GM18873 (cell line): ENCODE data around the gene GOLGA6L7.
"Not testable (repeated sequence)": the region's sequence is repeated elsewhere in the genome, so short reads cannot be mapped to it uniquely, and the experiment has no call there.

ENCODE experiments used
- ATAC-seq: cut with Tn5 transposase; IDR thresholded peaks from one replicate; pipeline ENCODE4 v1.9.1; 2021; ENCODE audit warnings: mild to moderate bottlenecking, moderate library complexity, moderate number of reproducible peaks; ENCODE audit not compliant: unreplicated experiment, low FRiP score

Gene GOLGA6L7

DNA sequence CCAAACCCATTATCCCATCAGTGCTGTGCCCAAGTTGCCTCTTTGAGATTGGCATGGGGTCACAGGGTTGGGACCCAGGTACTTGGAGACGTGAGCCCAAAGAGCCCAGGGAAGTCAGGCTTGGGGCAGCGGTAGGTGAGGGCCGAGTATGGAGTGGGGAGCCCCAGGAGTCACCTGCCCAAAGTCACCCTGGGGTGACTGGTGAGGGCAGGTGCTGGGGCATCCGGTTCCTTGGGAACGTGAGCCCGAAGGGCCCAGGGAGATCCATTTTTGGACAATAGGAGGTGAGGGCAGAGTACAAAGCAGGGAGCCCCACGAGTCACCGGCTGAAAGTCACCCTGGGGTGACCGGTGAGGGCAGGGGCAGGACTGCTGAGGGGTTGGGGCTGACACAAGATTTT lies 485 bp downstream of the GOLGA6L7 start:
- ATAC-seq, result not testable (repeated sequence)

DNA sequence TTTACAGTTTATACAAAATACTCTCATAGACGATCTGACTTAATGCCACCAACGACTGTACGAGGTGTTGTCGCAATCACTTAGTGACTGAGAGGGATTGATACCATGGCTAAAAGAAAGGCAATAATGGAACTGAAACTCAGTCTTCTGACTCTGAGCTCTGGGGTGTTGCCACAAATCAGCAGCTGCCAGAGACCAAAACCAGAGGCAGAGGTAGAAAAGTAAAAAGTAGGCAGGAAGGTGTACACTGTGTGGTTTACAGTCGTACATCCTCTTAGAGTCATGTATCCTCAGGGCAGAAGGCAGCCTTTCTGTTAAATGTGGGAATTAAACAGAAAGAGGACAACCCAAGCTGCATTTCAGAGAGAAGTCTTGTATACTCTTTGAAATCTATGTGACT lies 1.2 kb downstream of the GOLGA6L7 start:
- not testable (repeated sequence) for ATAC-seq

DNA sequence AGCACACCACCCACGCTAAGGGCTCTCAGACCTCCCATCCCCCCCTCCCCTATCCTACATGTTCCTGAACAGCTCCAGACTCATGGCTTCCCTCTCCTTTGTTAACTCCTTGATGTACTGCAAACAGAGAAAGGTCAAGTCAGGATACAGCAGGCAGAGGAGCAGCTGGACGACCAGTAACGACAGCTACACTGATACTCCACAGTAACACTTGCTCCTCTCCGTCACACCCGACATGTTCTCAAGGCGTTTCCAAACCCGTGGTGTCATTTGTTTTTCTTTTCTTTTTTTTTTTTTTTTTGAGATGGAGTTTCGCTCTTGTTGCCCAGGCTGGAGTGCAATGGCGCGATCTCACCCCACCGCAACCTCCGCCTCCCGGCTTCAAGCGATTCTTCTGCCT lies 4.3 kb downstream of the GOLGA6L7 start:
- not testable (repeated sequence) for ATAC-seq

DNA sequence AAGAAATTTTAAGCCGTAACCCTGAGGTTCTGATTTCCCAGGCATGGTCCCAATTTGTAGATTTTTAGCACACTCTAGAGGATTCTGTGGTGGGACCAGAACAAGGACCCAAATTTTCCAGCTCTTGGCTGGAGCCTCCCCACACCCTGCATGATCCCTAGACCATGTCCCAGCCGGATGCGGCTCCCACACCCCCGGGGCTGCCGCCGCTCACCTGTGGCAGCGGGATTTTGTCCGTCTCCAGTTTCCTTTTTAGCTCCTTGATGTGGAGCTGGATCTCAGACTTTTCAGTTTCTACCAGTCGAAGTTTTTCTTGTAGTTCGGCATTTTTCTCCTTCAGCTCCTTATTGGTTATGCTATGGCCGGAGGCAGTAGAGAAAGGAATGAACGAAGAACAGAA lies 4.9 kb downstream of the GOLGA6L7 start:
- not testable (repeated sequence) for ATAC-seq

DNA sequence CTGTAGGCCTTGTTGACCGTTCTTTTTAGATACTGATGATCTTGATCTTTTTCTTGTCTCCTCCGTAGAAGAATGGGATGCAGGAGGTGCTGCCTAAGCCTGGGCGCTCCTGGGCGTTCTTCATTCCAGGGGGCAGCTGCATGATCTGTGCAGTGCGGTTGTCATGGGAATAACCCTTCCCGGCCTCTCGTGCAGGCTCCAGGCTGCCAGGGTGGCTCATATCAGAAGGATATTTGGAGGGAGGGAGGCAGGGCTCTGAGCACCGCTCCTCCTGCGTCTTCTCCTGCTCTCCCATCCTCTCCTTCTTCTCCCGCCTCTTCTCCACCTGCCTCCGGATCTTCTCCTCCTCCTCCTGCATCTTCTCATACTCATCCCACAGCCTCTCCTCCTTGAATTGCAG lies 6.2 kb downstream of the GOLGA6L7 start:
- not testable (repeated sequence) for ATAC-seq

DNA sequence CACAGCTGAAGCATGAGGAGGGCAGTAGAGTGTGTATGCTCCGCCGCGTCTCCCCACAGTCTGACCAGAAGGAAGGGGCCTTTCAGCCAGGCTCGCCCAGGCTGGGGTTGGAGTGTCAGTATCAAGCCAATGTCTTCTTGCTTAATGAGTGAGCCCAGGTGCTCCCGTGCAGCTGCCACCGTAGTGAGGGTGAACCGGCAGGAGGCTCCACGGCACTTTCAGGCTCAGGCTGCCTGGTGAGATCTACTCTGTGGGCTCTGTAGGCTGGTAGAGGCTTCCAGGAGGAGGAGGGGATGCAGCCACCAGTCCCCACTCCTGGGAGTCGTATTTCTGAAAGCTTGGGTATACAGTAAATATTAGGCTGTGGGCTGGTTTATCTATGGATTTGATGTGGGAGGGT lies 8.2 kb downstream of the GOLGA6L7 start:
- not testable (repeated sequence) for ATAC-seq

DNA sequence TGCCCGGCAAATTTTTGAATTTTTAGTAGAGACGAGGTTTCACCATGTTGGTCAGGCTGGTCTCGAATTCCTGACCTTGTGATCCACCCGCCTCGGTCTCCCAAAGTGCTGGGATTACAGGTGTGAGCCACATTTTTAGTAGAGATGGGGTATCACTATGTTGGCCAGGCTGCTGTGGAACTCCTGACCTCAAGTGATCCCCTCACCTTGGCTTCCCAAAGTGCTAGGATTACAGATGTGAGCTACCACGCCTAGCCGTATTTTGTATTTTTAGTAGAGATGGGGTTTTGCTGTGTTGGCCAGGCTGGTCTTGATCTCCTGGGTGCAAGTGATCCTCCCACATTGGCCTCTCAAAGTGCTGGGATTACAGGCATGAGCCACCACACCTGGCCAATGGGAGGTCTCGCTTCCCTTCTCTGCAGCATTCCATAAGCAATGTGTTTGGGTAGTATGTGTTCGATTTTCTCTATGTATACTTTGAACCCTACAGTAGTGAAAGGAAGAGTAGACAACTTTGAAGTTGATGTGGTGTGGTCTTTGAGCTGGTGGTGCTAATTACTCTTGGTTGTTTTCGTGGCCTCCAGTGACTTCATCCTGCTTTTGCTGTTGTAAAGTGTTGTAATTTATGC lies 13.4 kb downstream of the GOLGA6L7 start:
- ATAC-seq, result not testable (repeated sequence)

DNA sequence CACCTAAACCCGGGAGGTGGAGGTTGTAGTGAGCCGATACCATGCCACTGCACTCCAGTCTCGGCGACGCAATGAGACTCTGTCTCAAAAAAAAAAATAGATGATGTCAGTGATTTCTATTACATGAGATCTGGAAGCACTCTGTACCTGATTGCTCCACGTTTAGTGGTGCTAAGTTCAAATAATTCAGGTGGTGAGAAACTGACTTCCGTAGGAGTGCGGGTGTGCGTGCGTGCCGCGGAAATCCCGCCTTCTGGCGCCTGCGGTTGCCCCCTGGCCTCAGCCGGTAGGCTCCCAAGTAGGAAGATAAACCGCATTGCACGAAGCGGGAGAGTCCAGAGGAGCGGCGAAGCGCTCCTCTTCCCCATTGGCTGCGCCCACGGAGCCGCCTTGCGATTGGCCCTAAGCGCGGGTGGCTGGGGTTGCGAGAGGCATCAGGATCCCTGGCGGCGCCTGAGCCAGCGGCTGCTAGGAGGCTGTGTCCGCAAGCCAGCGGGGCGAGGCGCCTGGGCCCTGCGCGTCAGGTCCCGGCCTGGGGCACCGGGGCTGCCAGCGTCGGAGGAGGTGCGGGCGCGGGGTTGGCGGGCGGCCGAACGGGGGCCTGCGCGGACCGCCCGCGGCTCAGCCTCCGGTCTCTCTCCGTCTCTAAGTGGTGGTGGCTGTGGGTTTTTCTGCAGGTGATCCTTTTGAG lies 16.4 kb downstream of the GOLGA6L7 start:
- ATAC-seq, result not testable (repeated sequence)

DNA sequence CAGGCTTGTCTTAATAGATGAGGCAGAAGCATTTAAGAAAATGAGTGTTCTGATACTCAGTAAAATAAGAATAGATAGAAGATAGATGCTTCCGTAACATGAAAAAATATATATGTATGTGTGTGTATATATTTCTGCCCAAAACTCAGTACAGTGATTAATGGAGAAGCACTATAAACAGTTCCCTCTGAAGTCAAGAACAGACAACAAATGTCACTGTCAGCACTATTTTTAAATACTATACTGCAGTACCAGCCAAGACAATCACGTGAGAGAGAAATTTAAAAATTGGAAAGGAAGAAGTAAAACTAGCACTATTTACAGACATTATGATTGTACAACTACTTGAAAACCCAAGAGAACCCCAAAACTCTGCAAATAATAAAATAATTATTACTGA lies 27.0 kb downstream of the GOLGA6L7 start:
- not testable (repeated sequence) for ATAC-seq

DNA sequence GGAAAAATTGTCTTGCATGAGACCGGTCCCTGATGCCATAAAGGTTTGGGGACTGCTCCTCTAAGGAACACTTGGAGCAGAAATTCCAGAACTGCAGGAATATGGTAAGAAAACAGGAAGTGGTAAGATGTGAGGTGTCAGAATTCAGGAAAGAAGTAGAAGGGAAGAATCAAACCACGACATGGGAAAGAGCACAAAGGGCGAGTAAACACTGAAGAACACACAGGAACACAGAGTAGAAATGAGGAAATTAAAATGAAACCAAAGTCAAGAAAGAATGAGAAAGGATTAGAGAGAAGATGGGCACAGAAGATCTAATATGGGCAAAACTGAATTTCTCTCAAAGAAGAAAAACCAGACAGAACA lies 28.5 kb downstream of the GOLGA6L7 start:
- ATAC-seq, result not testable (repeated sequence)

DNA sequence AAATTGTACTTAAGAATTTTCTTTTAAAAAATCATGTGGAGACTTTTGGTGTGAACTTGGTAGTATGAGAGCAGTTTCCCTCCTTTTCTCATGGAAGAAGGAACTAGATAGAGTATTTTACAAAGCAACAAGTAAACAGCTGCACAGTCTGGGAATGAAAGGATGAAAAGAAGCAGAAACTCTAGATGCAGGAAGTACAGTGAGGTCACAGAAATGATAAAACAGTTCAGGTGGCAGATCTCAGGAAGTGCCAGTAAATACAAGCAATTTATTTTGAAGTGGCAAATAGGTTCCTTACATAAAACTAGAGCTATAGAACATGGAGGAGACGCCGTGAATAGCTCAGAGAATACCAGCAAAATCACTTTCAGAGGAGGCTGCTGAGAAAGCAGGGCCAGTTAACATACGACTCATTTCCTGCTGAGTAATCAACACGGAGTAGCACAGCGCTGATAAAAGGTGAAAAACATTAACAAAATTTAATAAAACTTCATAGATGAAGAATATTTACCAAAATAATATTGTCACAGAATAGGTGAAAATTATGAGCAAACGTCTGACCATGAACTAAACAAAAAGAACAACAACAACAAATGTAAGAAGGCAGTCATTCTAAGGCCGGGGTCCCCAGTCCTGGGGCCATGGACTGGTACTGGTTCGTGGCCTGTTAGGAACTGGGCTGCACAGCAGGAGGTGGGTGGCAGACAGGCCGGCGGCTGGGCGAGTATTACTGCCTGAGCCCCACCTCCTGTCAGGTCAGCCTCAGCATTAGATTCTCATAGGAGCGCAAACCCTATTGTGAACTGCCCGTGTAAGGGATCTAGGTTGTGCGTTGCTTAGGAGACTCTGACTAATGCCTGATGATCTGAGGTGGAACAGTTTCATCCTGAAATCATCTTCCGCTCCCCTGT lies 29.2 kb downstream of the GOLGA6L7 start:
- not testable (repeated sequence) for ATAC-seq

DNA sequence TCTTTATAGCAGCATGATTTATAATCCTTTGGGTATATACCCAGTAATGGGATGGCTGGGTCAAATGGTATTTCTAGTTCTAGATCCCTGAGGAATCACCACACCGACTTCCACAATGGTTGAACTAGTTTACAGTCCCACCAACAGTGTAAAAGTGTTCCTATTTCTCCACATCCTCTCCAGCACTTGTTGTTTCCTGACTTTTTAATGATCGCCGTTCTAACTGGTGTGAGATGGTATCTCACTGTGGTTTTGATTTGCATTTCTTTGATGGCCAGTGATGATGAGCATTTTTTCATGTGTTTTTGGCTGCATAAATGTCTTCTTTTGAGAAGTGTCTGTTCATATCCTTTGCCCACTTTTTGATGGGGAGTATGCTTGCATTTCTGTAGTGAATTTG lies 30.3 kb downstream of the GOLGA6L7 start:
- ATAC-seq, result not testable (repeated sequence)

DNA sequence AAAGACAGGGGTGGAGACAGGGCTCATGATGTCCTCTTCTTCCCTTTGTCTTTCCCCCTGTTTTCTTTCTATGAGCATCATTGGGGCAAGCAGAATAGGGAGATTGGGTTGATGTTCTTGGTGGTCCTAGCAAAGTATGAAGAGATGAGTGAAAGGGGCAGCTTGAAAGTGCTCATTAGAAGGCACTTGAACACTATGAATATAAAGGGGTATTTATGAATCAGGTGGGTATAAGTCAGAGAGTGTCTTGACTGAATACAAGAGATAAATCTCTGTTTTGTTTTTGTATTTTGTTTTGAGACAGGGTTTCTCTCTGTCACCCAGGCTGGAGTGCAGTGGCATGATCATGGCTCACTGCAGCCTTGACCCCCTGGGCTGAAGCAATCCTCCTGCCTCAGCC lies 34.4 kb downstream of the GOLGA6L7 start:
- not testable (repeated sequence) for ATAC-seq

DNA sequence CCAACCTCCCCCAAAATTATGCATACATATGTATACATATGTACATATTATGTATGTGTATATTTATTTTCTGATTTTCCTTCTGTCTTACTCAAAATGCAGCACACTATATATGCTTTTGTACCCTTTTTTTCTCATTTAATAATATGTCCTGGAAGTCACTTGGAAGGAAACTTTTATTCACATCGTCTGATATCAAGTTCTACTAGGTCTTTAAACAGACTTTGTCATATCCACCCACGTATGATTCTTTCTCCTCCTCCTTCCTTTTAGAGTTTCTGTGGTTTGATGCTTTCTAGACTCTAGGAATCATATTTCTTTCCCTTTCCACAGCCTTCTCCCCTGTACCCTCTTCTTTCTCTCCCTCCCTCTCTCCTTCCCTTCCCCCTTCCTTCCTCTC lies 35.1 kb downstream of the GOLGA6L7 start:
- ATAC-seq, result not testable (repeated sequence)

DNA sequence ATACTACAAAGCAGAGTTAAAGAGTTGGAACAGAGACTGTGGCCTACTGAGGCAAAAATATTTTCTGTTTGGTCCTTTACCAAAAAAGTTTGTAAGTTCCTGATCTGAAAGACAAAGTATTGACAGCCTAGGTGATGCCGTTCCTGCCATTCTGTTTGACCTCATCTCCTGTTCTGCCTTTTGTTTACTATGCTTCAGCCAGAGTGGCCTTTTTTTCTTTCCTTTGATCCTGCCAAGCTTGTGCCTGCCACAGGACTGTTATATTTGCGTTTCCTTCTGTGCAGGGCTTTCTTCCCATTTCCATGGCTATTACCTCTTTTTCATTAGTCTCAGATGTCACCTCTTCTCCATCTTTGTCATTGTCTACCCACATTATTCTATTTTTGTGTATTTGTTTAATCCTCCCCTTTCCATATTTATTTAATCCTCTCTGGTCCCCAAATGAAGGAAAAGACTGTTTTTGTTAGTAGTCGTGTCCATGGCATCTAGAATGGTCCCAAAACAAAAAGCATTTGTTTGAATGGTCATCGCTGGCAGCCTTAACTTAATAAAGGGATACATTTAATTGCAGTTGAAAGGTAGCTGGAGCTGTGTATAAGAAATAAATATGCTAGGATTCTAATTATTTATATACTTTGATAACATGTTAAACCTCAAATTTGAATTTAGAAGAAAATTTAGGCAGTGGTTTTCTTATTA lies 36.4 kb downstream of the GOLGA6L7 start:
- ATAC-seq, result not testable (repeated sequence)

DNA sequence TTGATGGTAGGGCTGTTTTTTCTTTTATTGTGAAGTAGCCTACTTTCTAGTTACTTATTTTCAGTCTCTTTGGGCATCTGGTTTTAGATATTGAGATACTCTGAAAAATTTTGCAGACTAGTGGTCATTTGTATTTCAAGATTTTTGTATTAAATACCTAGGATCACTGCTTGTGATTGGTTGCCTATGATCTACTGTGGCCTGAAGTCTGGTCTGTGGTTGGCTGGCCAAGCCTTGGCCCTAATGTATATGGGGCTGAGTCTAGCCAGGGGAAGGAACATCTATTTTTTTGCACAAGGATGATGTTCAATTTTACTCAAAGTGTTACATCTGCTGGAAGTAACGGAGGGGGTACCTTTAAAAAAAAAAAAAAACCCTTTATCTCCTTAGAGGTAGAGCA lies 38.0 kb downstream of the GOLGA6L7 start:
- not testable (repeated sequence) for ATAC-seq

DNA sequence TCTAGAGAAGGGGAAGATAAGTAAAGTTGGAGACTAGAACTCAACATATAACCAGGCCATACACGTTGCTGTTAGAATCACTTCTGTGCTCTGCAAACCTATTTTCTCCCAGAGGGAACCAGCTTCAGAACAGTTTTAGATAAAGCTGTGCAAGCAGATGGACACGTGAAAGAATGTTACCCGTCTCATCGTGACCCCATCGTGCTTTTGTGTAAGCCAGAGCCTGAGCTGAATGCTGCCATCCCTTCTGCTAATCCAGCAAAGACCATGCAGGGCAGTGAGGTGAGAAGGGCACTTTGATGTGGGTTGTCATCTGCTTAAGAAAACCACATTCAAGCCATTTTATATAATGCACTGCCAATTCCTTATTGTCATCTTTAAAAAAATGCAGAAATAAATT lies 40.3 kb downstream of the GOLGA6L7 start:
- not testable (repeated sequence) for ATAC-seq

DNA sequence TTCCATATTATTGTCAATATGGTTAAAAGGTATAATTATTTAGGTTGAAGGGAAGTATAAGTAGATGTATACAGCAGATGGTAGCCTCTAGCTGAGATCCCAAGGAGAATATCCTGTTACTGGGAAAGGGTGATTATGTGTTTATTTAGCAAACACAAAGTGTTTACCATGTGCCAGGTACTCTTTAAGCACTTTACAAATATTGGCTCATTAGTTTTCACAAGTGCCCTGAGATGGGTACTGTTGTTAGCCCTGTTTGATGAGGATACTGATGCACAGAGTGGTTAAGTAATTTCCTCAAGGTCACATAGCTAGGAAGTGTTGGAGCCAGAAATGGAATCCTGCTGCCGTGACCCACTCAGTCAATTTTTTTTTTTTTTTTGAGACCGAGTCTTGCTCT lies 48.1 kb downstream of the GOLGA6L7 start:
- ATAC-seq, result not testable (repeated sequence)

DNA sequence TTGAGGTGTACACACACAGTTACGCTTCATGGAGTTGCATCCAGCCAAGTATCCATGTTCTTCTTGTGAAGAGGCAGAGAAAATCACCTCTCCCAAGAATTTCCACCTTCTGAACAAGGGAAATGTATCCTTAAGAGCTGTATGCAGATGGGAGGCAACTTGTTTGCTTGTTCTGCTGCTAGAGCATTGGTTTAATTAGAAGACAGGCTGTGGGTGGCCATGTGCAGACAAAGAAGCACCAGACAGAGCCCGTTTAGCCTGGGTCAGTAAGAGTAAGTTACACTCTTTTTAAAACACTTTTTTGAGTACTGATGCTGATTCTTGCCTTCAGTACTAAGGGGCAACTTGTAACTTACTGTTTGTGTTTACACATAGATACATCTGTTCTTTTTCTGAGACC lies 50.2 kb downstream of the GOLGA6L7 start:
- ATAC-seq, result not testable (repeated sequence)

DNA sequence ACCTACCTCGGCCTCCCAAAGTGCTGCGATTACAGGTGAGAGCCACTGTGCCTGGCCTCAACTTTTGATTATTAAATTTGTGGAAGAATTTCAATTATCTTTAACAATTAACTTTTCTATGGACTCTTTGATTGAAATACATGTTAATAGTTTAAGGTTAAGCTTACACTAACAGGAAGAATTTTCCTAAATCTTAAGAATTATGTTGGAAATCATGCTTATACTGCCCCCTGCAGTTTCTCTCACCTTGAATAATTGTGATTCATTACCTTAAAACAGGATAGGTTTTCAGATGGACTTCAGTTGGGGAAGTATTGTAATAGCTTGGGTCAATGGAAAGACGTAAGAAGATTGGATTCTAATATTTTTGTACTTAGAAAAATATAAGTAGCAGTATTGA lies 54.2 kb downstream of the GOLGA6L7 start:
- not testable (repeated sequence) for ATAC-seq
